PC-9 (cell line): ENCODE data around the gene PRKG1.

ENCODE experiments used
- CTCF ChIP-seq: fragments of 200-600 bp; sonication (generic); conservative IDR thresholded peaks from 2 replicates; pipeline ENCODE4 v1.6.1; 2017; ENCODE audit warnings: mixed run types, antibody characterized with exemption, mild to moderate bottlenecking, moderate library complexity
- EZH2 ChIP-seq: fragments of 200-600 bp; sonication (generic); IDR thresholded peaks from 2 replicates; pipeline ENCODE4 v1.8.0; 2017; ENCODE audit warnings: antibody characterized with exemption, low read depth

DNA sequence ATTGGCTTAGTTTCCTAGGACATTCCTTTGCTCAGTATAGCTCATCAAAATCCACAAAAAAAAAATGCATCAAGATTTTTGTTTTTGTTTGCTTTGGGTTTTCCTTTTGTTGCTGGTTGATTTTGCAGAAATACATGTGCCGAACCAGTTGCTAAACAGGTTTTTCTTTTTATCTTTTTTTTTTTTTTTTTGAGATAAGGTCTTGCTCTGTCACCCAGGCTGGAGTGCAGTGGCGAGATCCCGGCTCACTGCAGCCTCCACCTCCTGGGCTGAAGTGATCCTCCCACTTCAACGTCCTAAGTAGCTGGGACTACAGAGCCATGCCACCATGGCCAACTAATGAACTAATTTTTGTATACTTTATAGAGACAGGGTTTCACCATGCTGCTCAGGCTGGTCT is 616.8 kb downstream of the PRKG1 start:
- no peak for TF ChIP-seq CTCF
- no peak for TF ChIP-seq EZH2
